Upper lobe of left lung (tissue), 6 donors: Measurements from ENCODE around the gene BPIFB2. TPM values are rescaled to one million over a fixed set of nuclear protein-coding genes. Genes with fewer than 3 reads are reported as not detected.

Experiments
- ATAC-seq, 2 donors: fragments of 200-7000 bp; cut with Tn5 transposase; one replicate each; pipeline ENCODE4 v1.9.1; 2022; ENCODE audit warnings: mild to moderate bottlenecking in 2 of 2, moderate library complexity in 2 of 2; ENCODE audit not compliant: low FRiP score in 2 of 2
- DNase-seq, 2 donors: peaks; one replicate each; pipeline ENCODE4 v3.0.0-alpha.2; 2019 to 2020
- H3K27ac ChIP-seq, 4 donors: fragments of 200-600 bp; sonication (generic); one replicate each; pipeline ENCODE4 v1.5.1; 2016 to 2019
- H3K27me3 ChIP-seq, 4 donors: fragments of 200-600 bp; sonication (generic); one replicate each; pipeline ENCODE4 v1.5.1; 2017 to 2019
- H3K36me3 ChIP-seq, 4 donors: fragments of 200-600 bp; sonication (generic); one replicate each; pipeline ENCODE4 v1.5.1; 2016 to 2019
- H3K4me1 ChIP-seq, 4 donors: fragments of 200-600 bp; sonication (generic); one replicate each; pipeline ENCODE4 v1.5.1; 2018 to 2019
- H3K4me3 ChIP-seq, 4 donors: fragments of 200-600 bp; sonication (generic); one replicate each; pipeline ENCODE4 v1.5.1; 2017 to 2019; ENCODE audit warnings: mild to moderate bottlenecking in 2 of 4, moderate library complexity in 1 of 4
- H3K9me3 ChIP-seq, 4 donors: fragments of 200-600 bp; sonication (generic); one replicate each; pipeline ENCODE4 v1.5.1; 2018 to 2019
- CTCF ChIP-seq, 6 experiments: fragments of 450-650 bp in 4 of 6; fragments of 200-600 bp in 2 of 6; sonication (generic) in 2 of 6; IDR thresholded peaks; one replicate each; pipeline ENCODE4 v1.5.1; 2016 to 2019; ENCODE audit warnings: antibody characterized with exemption in 6 of 6
- EP300 ChIP-seq, 4 donors: sonication (generic); formaldehyde crosslinking; IDR thresholded peaks; one replicate each; pipeline ENCODE4 v1.5.1; 2017; ENCODE audit warnings: antibody characterized with exemption in 4 of 4, control low read depth in 2 of 4
- POLR2A ChIP-seq, 4 donors: fragments of 450-650 bp; IDR thresholded peaks; one replicate each; pipeline ENCODE4 v1.5.1; 2016 to 2017; ENCODE audit warnings: antibody characterized with exemption in 4 of 4, mild to moderate bottlenecking in 2 of 4
- POLR2AphosphoS5 ChIP-seq, 2 donors: sonication (generic); formaldehyde crosslinking; IDR thresholded peaks; one replicate each; pipeline ENCODE4 v1.5.1; 2017; ENCODE audit warnings: antibody characterized with exemption in 2 of 2
- WGBS, 2 donors: methylation state at CpG; one replicate each; pipeline ENCODE4 v1.1.5; 2017 to 2018; 5-methylcytosine and 5-hydroxymethylcytosine counted together
- total RNA-seq, 6 donors: library from RNA; depleted of rRNA in 4 of 6; stranded (reverse); fragments of >200 nt in 4 of 6; gene quantifications; one replicate each; pipeline versions ENCODE4 v1.1.0 to v1.2.1, GENCODE V29; 2016 to 2021
- donor health status: DM: no; HTN: no; CAD: no; lungs with moderate emphysema.
- donor health status: DM: no; HTN: yes; CAD: no; lungs with severe emphysema.

The BPIFB2 gene
- total RNA-seq, 6 donors from 2014 or later, result 0.23 to 3.1 (median 0.27) TPM; not detected in 3

DNA sequence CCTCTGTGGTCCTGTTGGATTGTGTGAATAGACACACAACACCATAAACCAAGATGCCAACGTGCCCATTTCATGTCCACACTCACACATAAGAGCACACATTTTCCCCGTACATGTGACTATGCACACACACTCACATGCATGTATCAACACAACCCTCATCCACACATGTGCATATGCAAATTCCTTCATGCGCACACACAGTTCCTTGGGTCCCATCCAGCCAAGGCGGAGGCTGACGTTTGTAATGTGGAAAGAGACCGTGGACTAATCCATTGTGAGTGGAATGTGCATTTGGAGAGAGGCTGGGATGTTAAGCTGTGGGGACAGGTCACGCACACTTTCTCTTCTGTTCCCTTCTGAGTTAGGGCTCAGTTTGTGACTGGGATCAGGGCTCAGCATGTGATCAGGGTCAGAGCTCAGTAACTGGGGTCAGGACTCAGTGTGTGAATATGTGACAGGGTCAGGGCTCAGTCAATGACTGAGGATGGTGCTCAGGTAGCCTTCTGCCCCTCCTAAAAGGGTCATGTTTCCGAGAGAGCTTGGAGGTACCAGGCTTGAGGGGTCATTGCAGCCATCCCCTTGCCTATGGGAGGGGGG is 628 bp upstream of the BPIFB2 start:
- DNase-seq (no peak), ATAC-seq (no peak)
- peaks cover 0 to 3% (median 0%) of the 10 kb centered on the region in 4 donors for H3K9me3 ChIP-seq
- no peak for TF ChIP-seq POLR2AphosphoS5 (IDR thresholded peaks at IDR 0.05)
- no peak for TF ChIP-seq CTCF (IDR thresholded peaks at IDR 0.05)
- no peak for TF ChIP-seq POLR2A (IDR thresholded peaks at IDR 0.05)
- TF ChIP-seq EP300 (IDR thresholded peaks at IDR 0.05), result no peak
- no peak overlapping the region for H3K4me3 ChIP-seq
- 90 to 91% methylated on average over 7 to 8 of the region's 8 CpGs for WGBS, 2 donors
- H3K27me3 ChIP-seq, result no peaks in the 10 kb centered on the region
- H3K4me1 ChIP-seq, result peaks cover 0 to 2% (median 0%) of the 10 kb centered on the region in 4 donors
- H3K36me3 ChIP-seq, result no peaks in the 10 kb centered on the region
- H3K27ac ChIP-seq, result no peak overlapping the region

DNA sequence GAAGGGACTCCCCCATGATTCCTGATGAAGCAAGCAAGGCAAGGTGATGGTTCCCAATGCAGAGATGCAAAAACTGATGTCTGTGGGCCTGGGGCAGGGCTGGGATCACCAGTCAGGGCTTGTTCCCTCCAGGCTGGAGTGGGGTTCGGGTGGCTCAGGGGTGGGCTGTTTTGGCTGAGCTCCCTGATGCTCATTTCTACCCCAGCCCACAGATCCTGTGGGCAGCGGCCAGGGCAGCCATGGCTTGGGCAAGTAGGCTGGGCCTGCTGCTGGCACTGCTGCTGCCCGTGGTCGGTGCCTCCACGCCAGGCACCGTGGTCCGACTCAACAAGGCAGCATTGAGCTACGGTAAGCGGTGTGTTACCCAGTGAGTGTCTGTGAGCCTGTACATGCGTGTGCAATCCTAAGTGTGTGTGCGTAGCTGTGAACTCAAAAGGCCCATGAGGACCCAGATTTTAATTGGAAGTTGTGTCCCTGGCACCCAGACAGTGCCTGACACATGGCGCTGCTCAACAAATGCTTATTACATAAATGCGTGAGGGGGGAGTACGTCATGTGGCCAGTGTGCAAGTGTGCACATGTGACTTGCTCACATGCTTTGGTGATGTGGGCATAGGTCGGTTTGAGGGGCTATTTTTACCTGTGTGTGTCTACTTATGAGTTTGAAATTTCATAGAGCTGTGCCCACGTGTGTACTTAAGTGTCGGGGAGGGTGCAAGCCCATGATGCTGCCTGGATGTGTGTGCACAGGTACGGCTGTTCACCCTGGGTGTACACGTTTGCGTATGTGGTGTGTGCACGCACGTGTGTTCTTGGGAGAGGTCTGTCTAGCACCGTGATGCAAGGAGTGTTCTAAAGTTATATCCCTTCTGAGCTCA is 1.1 kb downstream of the BPIFB2 start:
- Histone ChIP-seq H3K36me3 (no peaks in the 10 kb centered on the region), H3K4me1 (peaks cover 0 to 2% (median 0%) of the 10 kb centered on the region in 4 donors), H3K4me3 (no peak overlapping the region), H3K27me3 (no peaks in the 10 kb centered on the region), H3K9me3 (peaks cover 0 to 3% (median 0%) of the 10 kb centered on the region in 4 donors), H3K27ac (no peak overlapping the region)
- no peak for ATAC-seq
- 92% methylated on average over 11 to 23 of the region's 23 CpGs for WGBS, 2 donors
- TF ChIP-seq EP300 (IDR thresholded peaks at IDR 0.05) (no peak), POLR2AphosphoS5 (IDR thresholded peaks at IDR 0.05) (no peak), POLR2A (IDR thresholded peaks at IDR 0.05) (no peak), CTCF (IDR thresholded peaks at IDR 0.05) (no peak)
- no peak for DNase-seq

DNA sequence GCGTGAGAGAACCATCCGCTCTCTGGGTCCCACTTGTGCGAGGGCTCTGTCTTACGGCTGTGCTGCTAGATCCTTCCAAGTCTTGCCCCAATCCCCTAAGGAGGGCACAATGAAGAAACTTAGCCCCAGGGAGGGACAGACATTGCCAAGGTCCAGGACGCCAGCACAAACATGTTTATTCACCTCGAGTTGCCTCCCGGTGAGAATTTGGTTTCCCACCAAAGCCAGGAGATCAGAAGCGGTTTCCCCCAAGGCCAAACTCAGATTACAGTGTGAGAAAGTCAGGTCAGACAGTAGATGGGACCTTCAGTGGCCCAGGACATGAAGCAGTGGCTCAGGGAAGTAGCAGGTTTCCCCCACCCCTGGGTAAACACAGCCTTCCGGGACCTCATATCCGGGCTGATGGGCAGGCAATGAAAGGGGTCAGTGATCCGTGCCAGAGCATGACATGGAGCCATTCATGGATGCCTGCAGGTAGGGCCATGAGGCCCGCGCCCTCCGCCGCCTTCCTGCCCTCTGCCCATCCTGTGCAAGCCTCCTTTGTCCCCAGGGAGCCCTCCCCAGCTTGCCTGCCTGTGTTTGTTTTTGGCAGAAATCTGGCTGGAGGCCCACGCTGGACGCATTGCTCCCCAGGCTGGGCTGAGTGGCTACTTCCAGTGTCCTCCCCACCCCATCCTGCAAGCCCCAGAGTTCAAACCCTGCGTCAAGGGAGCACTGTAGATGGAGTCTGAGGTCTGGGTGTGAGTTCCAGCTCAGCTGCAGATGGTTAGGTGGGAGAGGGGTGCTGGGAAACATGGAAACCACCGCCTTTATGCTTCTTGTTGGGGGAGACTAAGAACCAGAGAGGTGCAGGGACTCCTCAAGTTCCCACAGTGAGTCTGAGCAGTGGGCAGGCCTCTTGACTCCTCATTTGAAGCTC is 2.0 kb downstream of the BPIFB2 start:
- H3K4me3 ChIP-seq, result no peak overlapping the region
- peaks cover 0 to 3% (median 0%) of the 10 kb centered on the region in 4 donors for H3K9me3 ChIP-seq
- TF ChIP-seq POLR2AphosphoS5 (IDR thresholded peaks at IDR 0.05) (no peak), EP300 (IDR thresholded peaks at IDR 0.05) (no peak), POLR2A (IDR thresholded peaks at IDR 0.05) (no peak), CTCF (IDR thresholded peaks at IDR 0.05) (no peak)
- H3K36me3 ChIP-seq, result no peaks in the 10 kb centered on the region
- ATAC-seq (no peak), DNase-seq (peak in 1 of 2 donors; percentile 74)
- peaks cover 0 to 2% (median 0%) of the 10 kb centered on the region in 4 donors for H3K4me1 ChIP-seq
- no peak overlapping the region for H3K27ac ChIP-seq
- no peaks in the 10 kb centered on the region for H3K27me3 ChIP-seq
- 60 to 80% methylated on average over 9 to 19 of the region's 19 CpGs for WGBS, 2 donors

GRCh38 chr20:33010133-33010504 is 2.6 kb downstream of the BPIFB2 start:
- TF ChIP-seq POLR2AphosphoS5 (IDR thresholded peaks at IDR 0.05), result no peak
- TF ChIP-seq EP300 (IDR thresholded peaks at IDR 0.05), result no peak
- TF ChIP-seq CTCF (IDR thresholded peaks at IDR 0.05), result no peak
- TF ChIP-seq POLR2A (IDR thresholded peaks at IDR 0.05), result no peak
- Histone ChIP-seq H3K9me3 (peaks cover 0 to 1% (median 0%) of the 10 kb centered on the region in 4 donors), H3K36me3 (no peaks in the 10 kb centered on the region), H3K4me3 (no peak overlapping the region), H3K4me1 (peaks cover 0 to 2% (median 0%) of the 10 kb centered on the region in 4 donors), H3K27me3 (no peaks in the 10 kb centered on the region), H3K27ac (no peak overlapping the region)
- DNase-seq (no peak), ATAC-seq (no peak)
- WGBS, 2 donors, result 56 to 83% methylated on average over 5 of the region's 5 CpGs
